GM19193 (cell line): Measurements from ENCODE around the gene SMG6.

Experiments
- POLR2A ChIP-seq: IDR thresholded peaks from 4 replicates; pipeline ENCODE4 v1.6.1; 2011; ENCODE audit not compliant: insufficient read depth, insufficient read length; ENCODE audit errors: extremely low read depth

The SMG6 gene

GRCh38 chr17:2188971-2189630, 114.5 kb downstream of the SMG6 start:
- no peak for TF ChIP-seq POLR2A

GRCh38 chr17:2187758-2188157, 115.8 kb downstream of the SMG6 start:
- no peak for TF ChIP-seq POLR2A

GRCh38 chr17:2186937-2187336, 116.6 kb downstream of the SMG6 start:
- no peak for TF ChIP-seq POLR2A

GRCh38 chr17:2184993-2185931, 118.3 kb downstream of the SMG6 start:
- no peak for TF ChIP-seq POLR2A

- TF ChIP-seq POLR2A = no peak
These were observed 120.2 kb downstream of the SMG6 start for GRCh38 chr17:2183346-2183745.

- no peak for TF ChIP-seq POLR2A
These were observed 121.6 kb downstream of the SMG6 start for GRCh38 chr17:2181897-2182448.

- no peak for TF ChIP-seq POLR2A
These were observed 122.2 kb downstream of the SMG6 start for GRCh38 chr17:2181206-2181896.

GRCh38 chr17:2180768-2181167, 122.8 kb downstream of the SMG6 start:
- TF ChIP-seq POLR2A = no peak

GRCh38 chr17:2179615-2180295, 123.8 kb downstream of the SMG6 start:
- TF ChIP-seq POLR2A = no peak

- TF ChIP-seq POLR2A = no peak
These were observed 124.6 kb downstream of the SMG6 start for GRCh38 chr17:2178798-2179501.

GRCh38 chr17:2177235-2177811, 126.3 kb downstream of the SMG6 start:
- no peak for TF ChIP-seq POLR2A

GRCh38 chr17:2176499-2177169, 127.0 kb downstream of the SMG6 start:
- no peak for TF ChIP-seq POLR2A

- TF ChIP-seq POLR2A = no peak
These were observed 128.3 kb downstream of the SMG6 start for GRCh38 chr17:2175294-2175628.
